ENCODE measurements around the gene SNTB2. TPM values are rescaled to one million over a fixed set of nuclear protein-coding genes. Genes with fewer than 3 reads are reported as not detected.

The SNTB2 gene
- total and polyA plus RNA-seq, 2 of the 4 experiments (the other 2 are of a cell fraction), result 23.5 to 47.5 TPM

GRCh38 chr16:69250081-69250480 is 63.1 kb downstream of the SNTB2 start:
- DNase-seq, result peak; percentile 36
- CTCF ChIA-PET, result interaction anchor here (0.6 kb wide), 2 partner anchors 598 to 810 kb away, joined by 3 read pairs; no protein-coding TSS in a partner anchor

More at GRCh38 chr16:69250081-69250480, 63.1 kb downstream of the SNTB2 start:
- no peak overlapping the region for H3K27ac ChIP-seq (ENCODE audit: insufficient read depth, low read length)
- H3K9me1 ChIP-seq (ENCODE audit: insufficient read depth, low read length), result peaks cover 3% of the 10 kb centered on the region; the same call in 1 of the 2 replicates
- intact Hi-C loops (cut with micrococcal nuclease) (no loop called here), dilution Hi-C loops (cut with HindIII; ENCODE audit: low sequenced_read_pairs, unreplicated experiment) (no loop called here), in situ Hi-C loops (cut with MboI; ENCODE audit: low sequenced_read_pairs) (no loop called here)
- H3K18ac ChIP-seq (ENCODE audit: low read depth, low read length), result no peak overlapping the region
- no peak overlapping the region for H4K8ac ChIP-seq (ENCODE audit: low read depth in 2 of 2, low read length in 2 of 2)
- H3K79me1 ChIP-seq (ENCODE audit: low read depth in 1 of 2, low read length in 2 of 2), result peaks cover 34 to 60% of the 10 kb centered on the region in 2 experiments
- BruUV-seq (replicated peaks), result no TSS peak
- POLR2A ChIA-PET (ENCODE audit: unreplicated experiment), result no interaction called here
- TF ChIP-seq RAD21 (IDR thresholded peaks at IDR 0.05; ENCODE audit: low read length), result no peak
- TF ChIP-seq NFE2L2 (IDR thresholded peaks at IDR 0.05; ENCODE audit: low read depth, low read length), result no peak
- no peak for TF ChIP-seq POLR2A (IDR thresholded peaks at IDR 0.05; ENCODE audit: low read depth, low read length)
- no peak overlapping the region for H3K14ac ChIP-seq (replicated peaks; ENCODE audit: low read depth, low read length)
- no peak overlapping the region for H2BK5ac ChIP-seq (ENCODE audit: low read depth, low read length, poor library complexity, severe bottlenecking)
- no peaks in the 10 kb centered on the region for H3K9me3 ChIP-seq (ENCODE audit: control insufficient read depth, insufficient read depth, low read length)
- no peak for ATAC-seq (ENCODE audit: low read depth)
- H3K4me3 ChIP-seq (ENCODE audit: insufficient read depth, low read depth, low read length), result no peak overlapping the region
- H3K36me3 ChIP-seq (ENCODE audit: control insufficient read depth, insufficient read depth, low read length), result peaks cover 21% of the 10 kb centered on the region
- H3K27me3 ChIP-seq (ENCODE audit: control insufficient read depth, insufficient read depth, low read length), result no peaks in the 10 kb centered on the region
- no peak overlapping the region for H3K9ac ChIP-seq (ENCODE audit: low read depth, low read length)
- H2AK9ac ChIP-seq (replicated peaks; ENCODE audit: low read depth, low read length, poor library complexity), result no peak overlapping the region
- H3K56ac ChIP-seq (ENCODE audit: extremely low read depth, insufficient read depth, low read length), result no peak overlapping the region
- WGBS, 2 experiments (ENCODE audit: extremely low coverage in 2 of 2, insufficient read length in 1 of 2), result no CpG with 5 or more reads among the region's 3 CpGs
- no peak overlapping the region for H3K4ac ChIP-seq (ENCODE audit: low read depth, low read length)
- H4K20me1 ChIP-seq (ENCODE audit: insufficient read depth, low read length), result peaks cover 18% of the 10 kb centered on the region; the same call in 1 of the 2 replicates
- H4K91ac ChIP-seq (ENCODE audit: insufficient read depth, low read depth, low read length), result no peak overlapping the region
- H3K4me1 ChIP-seq (ENCODE audit: control insufficient read depth, insufficient read depth, low read length), result peaks cover 3% of the 10 kb centered on the region; the same call in 1 of the 2 replicates
- H2BK20ac ChIP-seq (ENCODE audit: low read depth, low read length), result no peak overlapping the region
- H4K5ac ChIP-seq (ENCODE audit: low read depth, low read length), result no peak overlapping the region
- H2AK5ac ChIP-seq (ENCODE audit: low read depth, low read length), result no peak overlapping the region
- H2BK120ac ChIP-seq (ENCODE audit: low read depth, low read length), result no peak overlapping the region
- no peak overlapping the region for H2BK15ac ChIP-seq (ENCODE audit: low read depth, low read length)
- no peak overlapping the region for H2AFZ ChIP-seq (replicated peaks; ENCODE audit: low read length, poor library complexity)
- no peak overlapping the region for H3K4me2 ChIP-seq (ENCODE audit: low read depth, low read length)
- H3K23ac ChIP-seq (ENCODE audit: low read depth, low read length), result no peak overlapping the region

Data from IMR-90 (cell line).